ENCODE data around the gene SERPINA6. TPM values are rescaled to one million over a fixed set of nuclear protein-coding genes. Genes with fewer than 3 reads are reported as not detected.

The SERPINA6 gene
- total RNA-seq, 1 experiment from 2014 or later, result not detected

DNA sequence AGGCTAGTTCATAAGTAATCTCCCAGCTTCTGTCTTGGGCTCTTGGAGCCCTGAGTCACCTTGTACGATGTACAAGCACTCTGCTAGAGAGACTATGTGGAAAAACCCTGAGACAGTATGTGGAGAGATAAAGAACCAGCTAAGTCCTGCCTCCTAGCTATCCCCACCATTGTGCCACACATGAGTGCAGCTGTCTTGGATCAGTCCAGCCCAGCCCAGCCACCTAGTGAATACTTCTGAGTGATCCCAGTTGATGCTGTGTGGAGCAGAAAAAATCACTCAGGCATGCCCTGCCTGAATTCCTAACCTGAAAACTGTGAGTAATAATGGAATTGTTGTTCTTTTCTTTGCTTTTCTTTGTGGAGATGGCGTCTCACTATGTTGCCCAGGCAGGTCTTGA lies 5.1 kb upstream of the SERPINA6 start:
- no peaks in the 10 kb centered on the region for H3K4me1 ChIP-seq (ENCODE audit: control insufficient read depth in 1 of 2, insufficient read depth in 2 of 2, low read length in 2 of 2)
- CTCF ChIA-PET, result no interaction called here
- no peak for DNase-seq (ENCODE audit: low read depth, low spot score)

More for the DNA sequence above, 5.1 kb upstream of the SERPINA6 start:
- Histone ChIP-seq H3K36me3 (ENCODE audit: control insufficient read depth in 1 of 2, insufficient read depth in 2 of 2, low read length in 2 of 2) (no peaks in the 10 kb centered on the region), H4K20me1 (ENCODE audit: insufficient read depth) (no peaks in the 10 kb centered on the region), H3K79me2 (ENCODE audit: insufficient read depth, low read length) (no peaks in the 10 kb centered on the region), H3K9me2 (ENCODE audit: insufficient read depth) (no peaks in the 10 kb centered on the region), H3K27ac (ENCODE audit: low read depth, low read length) (no peak overlapping the region), H3K4me2 (ENCODE audit: low read length) (no peak overlapping the region), H3K9me3 (ENCODE audit: control insufficient read depth in 1 of 2, insufficient read depth in 1 of 2, low read depth in 1 of 2, low read length in 2 of 2) (no peaks in the 10 kb centered on the region), H3K9ac (ENCODE audit: low read length) (no peak overlapping the region), H3K27me3 (ENCODE audit: insufficient read depth, low read length) (no peaks in the 10 kb centered on the region), H3K4me3 (replicated peaks in 1 of 2; ENCODE audit: low read depth in 1 of 2, low read length in 2 of 2) (no peak overlapping the region), H2AFZ (ENCODE audit: low read depth, low read length, poor library complexity, severe bottlenecking) (no peak overlapping the region)
- ChIA-PET RAD21 (ENCODE audit: low non-redundant PET in 1 of 2, low total read pairs in 2 of 2, uncharacterized antibody in 2 of 2, unreplicated experiment in 2 of 2) (no interaction called here), POLR2A (no interaction called here)
- TF ChIP-seq EZH2phosphoT487 (IDR thresholded peaks at IDR 0.05; ENCODE audit: borderline replicate concordance) (no peak), REST (IDR thresholded peaks at IDR 0.05; ENCODE audit: low read depth) (no peak), JUND (IDR thresholded peaks at IDR 0.05) (no peak), FOSL1 (IDR thresholded peaks at IDR 0.05; ENCODE audit: low read depth) (no peak), ZNF274 (IDR thresholded peaks at IDR 0.05; ENCODE audit: low read depth, low read length) (no peak), POLR2AphosphoS5 (IDR thresholded peaks at IDR 0.05; ENCODE audit: low read depth, low read length) (no peak), SIN3A (IDR thresholded peaks at IDR 0.05; ENCODE audit: low read depth) (no peak), CBX3 (IDR thresholded peaks at IDR 0.05; ENCODE audit: low read depth) (no peak), EZH2 (IDR thresholded peaks at IDR 0.05) (no peak), YY1 (IDR thresholded peaks at IDR 0.05; ENCODE audit: extremely low read depth, insufficient replicate concordance, low read depth, low read length) (no peak), CTCF (IDR thresholded peaks at IDR 0.05 in 2 of 3, conservative IDR thresholded peaks at IDR 0.05 in 1 of 3; ENCODE audit: borderline replicate concordance in 1 of 3, insufficient read depth in 1 of 3, low read depth in 2 of 3, low read length in 2 of 3) (no peak), ELF1 (IDR thresholded peaks at IDR 0.05; ENCODE audit: borderline replicate concordance, low read depth) (no peak), CEBPB (IDR thresholded peaks at IDR 0.05; ENCODE audit: low read depth) (no peak)
- TF ChIP-seq, protein P1, sequence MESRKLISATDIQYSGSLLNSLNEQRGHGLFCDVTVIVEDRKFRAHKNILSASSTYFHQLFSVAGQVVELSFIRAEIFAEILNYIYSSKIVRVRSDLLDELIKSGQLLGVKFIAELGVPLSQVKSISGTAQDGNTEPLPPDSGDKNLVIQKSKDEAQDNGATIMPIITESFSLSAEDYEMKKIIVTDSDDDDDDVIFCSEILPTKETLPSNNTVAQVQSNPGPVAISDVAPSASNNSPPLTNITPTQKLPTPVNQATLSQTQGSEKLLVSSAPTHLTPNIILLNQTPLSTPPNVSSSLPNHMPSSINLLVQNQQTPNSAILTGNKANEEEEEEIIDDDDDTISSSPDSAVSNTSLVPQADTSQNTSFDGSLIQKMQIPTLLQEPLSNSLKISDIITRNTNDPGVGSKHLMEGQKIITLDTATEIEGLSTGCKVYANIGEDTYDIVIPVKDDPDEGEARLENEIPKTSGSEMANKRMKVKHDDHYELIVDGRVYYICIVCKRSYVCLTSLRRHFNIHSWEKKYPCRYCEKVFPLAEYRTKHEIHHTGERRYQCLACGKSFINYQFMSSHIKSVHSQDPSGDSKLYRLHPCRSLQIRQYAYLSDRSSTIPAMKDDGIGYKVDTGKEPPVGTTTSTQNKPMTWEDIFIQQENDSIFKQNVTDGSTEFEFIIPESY (IDR thresholded peaks at IDR 0.05; ENCODE audit: extremely low read depth, insufficient replicate concordance, low read length), result no peak
- no TSS peak for BruUV-seq (replicated peaks)
- intact Hi-C loops (cut with micrococcal nuclease), result no loop called here
- no peak for ATAC-seq

All from HCT116 (cell line).